GM18502 (cell line): Measurements from ENCODE around the gene DPYD.

ENCODE experiments used
- ATAC-seq: cut with Tn5 transposase; IDR thresholded peaks from one replicate; pipeline ENCODE4 v1.9.1; 2021; ENCODE audit warnings: mild to moderate bottlenecking; ENCODE audit not compliant: unreplicated experiment, poor library complexity

Gene DPYD

DNA sequence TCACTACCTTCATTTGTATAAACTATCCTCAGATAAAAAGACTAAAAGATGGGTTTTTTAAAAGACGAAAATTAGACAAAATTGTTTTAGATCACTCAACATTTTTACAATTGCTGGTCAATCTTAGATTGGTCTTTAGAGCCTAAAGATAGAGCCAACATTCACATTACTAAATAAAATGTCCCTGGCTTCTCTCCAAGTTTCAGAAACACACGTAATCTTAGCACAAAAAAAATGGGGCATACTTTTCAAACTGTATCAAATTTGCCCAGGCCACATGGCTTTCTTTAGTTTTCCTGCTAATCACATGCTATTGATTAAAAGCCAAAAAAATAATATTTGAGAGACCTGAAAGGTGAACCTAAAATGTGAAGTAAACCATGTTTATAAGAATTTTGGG, 288.1 kb downstream of the DPYD start:
- ATAC-seq = no peak

DNA sequence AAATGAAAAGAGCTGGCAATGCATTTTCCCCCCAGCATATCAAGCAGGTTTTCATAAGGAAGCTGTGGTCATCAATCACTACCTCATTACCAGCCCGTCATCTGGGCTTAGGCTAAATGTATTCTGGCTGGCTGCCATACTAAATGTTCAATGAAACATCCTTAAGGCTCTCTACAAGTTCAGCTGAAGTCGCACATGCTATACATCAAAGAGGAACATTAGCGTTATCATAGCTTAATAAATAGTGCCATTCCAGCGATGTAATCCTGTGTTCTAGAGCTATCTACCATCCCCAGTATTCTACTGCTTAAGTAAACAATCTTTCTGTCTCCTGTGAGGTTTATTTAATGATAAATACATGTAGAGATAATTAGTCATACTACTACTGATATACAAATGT, 288.8 kb downstream of the DPYD start:
- ATAC-seq = no peak

DNA sequence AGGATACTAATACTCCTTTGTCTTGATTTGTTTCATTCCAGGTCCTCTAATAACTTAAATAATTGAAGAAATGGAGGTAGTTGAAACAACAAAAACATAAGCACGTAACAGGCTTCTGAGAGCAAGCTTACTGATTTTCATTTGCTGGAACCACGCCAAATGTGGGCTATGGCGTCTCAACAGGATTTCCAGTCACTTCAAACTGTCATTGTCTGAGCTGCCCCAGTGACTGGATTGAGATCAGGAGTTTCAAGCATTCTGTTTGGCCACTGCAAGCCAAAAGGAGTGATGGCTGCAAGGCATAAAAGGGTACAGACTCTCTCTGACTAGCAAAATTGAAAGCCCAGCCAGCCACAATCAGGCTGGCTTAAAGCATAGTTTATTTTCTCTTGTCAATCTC, 289.9 kb downstream of the DPYD start:
- no peak for ATAC-seq

DNA sequence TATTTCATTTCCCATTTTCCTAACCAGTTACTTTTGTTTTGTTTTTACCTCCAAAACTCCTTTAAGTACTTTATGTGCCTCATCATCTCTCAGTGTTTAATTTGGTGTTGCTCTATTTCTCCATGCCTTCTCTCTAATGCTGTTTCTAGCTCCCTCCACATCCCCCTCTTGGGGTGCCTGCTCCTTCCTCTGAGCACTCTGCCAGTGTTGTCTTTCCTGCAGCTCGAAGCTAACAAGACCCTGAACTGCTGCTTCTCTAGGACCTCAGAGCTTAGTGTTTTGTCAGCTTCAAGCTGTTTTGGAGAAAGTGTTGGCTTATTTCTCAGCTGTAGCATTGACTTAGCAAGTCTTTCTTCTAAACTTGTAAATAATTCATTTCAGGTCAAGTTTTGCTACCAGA, 290.6 kb downstream of the DPYD start:
- no peak for ATAC-seq

DNA sequence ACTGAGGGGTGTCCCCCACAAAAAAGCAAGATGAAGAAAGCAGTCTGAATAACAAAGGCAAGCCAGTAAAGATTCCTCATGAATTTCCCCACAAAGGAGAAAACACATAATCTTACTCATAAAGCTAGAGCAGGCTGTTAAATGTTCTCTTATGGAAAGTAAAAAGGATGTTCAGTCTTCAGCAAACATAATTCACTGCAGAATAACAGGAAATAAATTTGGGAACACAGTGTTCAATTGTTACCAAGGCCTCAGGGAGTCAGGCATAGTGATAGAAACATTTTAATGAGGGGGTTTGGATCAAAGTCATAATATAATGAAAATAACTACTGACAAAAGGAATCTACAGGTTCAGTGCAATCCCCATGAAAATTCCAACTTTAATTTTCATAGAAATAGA, 297.6 kb downstream of the DPYD start:
- ATAC-seq = no peak

DNA sequence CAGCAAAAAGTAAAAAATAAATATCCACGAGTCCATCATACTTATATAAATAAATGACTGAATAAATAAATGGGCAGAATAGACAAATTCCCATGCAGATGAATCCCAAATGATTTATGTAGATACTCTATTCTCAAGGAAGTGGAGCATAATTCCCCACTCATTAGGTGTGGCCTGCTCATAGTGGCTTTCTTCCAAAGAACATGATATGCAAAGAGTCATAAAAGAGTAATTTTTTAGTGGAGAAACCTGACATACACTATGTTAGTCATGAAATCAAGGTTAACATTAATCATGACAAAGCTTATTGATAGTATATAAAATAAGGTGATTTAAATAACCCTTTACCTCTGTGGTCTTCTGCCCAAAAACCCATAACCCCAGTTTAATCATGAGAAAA, 298.9 kb downstream of the DPYD start:
- no peak for ATAC-seq

DNA sequence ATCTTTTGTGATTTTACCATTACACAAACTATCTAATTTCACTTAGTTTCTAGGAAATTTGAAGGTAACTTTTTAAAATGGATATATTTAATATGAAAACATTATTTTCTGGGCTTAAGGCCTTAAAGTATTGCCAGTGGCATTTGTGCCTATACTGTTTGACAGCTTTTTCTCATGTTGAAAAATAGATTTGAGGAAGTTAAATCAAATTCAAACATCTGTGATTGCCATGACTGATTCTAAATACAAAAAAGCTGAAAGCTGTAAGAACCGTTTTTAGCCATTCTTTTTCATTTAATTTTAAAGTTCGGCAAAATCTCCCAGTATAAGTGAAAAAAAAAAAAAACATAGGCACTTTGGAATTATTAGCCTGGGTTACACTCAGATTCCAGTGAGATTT, 301.1 kb downstream of the DPYD start:
- no peak for ATAC-seq

DNA sequence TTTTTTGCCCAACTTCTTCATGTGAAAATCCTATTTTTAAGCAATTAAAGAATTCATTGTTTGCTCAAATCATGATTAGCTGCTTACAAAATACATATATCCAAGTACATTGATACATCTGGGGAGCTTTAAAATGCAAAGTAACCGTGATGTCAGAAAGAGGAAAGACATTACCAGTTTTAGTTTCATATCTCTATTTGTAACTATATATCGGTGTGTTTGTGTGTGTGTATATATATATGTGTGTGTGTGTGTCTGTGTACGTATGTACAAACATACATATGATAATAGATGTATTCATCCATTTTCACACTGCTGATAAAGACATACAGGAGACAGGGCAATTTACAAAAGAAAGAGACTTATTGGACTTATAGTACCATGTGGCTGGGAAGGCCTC, 310.1 kb downstream of the DPYD start:
- peak; percentile 62 for ATAC-seq

DNA sequence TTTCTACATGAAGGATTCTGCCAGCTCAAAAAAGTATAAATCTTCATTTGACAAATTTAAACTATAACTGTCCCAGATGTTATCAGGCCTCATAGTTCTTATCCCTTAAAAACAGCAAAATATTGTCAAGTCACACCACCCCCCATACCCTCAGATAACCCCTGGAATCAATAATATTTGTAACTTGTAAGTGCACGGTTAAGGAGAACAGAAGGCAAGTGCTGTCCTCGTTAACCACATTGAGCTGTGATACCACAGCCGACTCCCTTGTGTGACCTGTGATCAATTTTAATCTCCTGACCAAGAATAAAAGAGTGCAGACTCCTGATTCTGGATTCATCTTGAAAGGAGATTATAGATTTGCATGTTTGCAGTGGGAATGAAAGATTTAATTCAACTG, 310.7 kb downstream of the DPYD start:
- no peak for ATAC-seq

DNA sequence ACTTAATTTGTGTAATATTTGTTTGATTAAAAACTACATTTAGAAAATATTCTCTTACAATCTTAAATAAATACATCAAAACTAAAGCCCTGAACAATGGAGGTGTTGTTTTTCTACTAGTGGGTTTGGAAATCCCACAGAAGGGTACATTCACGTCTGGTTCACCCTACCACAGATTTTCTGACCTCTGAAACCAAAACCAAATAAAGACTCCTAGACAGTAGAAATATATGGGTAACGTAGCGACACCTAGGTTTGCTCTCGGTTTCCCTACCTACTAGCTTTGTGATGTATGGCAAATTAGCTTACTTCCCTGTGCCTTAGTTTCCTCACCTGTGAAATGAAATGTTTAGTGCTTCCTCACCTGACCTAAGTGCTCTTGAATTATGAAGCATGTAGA, 312.6 kb downstream of the DPYD start:
- no peak for ATAC-seq

DNA sequence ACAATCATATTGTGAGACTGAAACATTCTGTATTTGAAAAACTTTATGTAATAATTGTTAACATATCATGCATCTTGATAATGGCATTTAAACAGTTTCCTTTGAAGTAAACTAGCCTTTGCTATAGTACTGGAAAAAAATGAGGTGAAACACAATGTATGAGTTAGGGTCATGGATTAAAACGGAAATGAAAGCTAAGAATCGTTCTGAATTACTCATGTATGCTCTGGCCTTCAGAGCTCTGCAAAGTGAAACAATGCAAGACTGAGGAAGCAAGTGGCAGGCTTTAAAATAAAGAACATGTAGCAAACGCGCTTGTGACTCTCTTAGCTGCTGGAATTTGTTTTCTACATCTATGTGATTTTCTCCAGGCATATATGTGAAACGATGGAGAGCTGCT, 317.1 kb downstream of the DPYD start:
- no peak for ATAC-seq

DNA sequence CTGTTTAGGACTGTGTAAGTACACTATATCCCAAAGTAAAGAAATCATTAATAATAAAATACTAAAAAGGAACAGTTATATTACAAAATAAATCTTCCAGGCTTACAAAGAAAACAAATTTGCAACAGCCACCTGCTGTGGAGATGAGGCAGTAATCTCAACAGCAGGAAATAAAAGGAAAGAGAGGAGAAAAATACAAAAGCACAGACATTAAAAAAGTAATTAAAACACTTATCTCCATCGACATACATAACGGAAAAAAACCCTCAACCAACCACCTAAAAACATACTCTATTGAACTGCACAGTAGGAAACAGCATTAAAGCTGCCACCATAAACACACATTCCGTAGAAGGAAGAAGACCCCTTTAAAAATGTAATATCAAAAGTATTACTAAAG, 317.6 kb downstream of the DPYD start:
- no peak for ATAC-seq

DNA sequence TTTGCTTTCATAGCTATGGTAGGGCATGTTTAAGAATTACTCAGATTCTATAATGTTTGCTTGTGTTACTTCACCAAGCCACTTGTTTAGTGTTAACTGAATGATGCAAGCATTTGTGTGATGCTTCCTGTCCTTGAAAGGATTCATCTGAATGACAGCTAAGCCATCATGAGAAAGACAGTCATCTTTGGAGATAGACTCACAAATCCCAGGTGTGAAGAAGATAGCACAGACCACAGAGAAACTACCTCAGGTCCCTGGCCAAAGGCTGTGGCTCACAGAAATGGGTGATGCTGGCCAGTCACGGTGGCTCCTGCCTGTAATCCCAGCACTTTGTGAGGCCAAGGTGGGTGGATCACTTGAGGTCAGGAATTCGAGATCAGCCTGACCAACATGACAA, 321.4 kb downstream of the DPYD start:
- no peak for ATAC-seq

DNA sequence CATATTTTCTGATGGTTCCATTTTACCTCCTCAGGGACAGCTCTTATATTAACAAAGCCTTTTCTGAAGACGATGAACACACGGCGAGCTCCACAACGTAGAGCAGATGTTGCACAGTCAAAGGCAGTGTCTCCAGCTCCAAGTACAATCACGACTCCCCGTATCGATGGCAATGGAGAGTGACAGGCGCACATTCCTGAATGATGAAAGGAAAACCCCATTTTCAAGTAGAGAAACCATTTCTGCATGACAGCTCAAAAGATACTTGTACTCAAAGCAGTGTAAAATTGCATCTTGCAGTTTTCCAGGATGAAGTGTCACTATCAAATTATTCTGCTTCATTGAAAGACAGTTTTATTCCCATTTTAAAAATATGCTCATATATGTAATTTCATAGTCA, 327.6 kb downstream of the DPYD start:
- ATAC-seq = no peak

DNA sequence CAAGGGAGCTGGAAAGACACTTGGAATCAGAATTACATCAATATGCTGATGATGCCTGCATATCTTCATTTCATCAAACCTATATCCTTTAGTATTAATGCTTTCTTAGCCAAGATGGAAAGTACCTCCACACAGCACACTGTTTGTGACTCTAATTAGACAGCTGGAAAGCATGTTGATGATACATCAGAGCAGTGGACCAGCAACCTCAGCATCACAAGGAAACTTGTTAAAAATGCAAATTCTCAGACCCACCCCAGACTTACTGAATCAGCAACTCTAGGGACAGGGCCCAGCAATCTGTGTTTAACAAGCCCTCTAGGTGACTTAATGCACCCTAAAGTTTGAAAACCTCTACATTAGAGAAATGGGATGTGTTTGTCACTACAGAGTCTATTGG, 332.1 kb downstream of the DPYD start:
- no peak for ATAC-seq

DNA sequence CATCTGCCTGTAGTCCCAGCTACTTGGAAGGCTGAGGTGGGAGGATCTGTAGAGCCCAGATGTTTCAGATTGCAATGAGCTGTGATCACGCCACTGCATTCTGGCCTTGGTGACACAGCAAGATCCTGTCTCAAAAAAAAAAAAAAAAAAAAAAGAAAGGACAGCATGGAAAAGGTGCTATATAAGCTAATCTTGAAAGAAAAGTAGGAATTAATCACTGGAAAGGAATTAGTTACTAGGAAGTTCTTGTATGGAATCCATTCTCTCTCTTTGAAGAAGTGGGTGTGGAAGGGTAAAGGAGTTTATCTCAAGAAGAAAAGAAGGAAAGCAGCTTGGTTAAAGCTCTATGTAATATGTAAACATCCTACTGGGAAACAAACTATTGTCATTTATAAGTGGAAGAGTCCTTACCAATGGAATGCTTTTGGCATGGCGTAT, 339.2 kb downstream of the DPYD start:
- no peak for ATAC-seq

DNA sequence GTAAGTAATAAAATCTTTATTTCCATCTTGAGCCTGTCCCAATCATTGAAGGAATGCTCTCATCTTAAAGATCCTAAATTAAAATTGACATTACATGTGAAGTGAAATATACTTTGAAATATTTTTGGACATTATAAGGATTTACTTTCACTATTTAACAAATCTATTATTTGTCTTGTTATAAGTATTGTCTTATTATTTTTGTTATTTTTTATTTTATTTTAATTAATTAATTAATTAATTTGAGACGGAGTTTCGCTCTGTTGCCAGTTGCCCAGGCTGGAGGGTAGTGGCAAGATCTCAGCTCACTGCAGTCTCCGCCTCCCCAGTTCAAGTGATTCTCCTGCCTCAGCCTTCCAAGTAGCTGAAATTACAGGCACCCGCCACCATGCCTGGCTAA, 343.2 kb downstream of the DPYD start:
- ATAC-seq = no peak

DNA sequence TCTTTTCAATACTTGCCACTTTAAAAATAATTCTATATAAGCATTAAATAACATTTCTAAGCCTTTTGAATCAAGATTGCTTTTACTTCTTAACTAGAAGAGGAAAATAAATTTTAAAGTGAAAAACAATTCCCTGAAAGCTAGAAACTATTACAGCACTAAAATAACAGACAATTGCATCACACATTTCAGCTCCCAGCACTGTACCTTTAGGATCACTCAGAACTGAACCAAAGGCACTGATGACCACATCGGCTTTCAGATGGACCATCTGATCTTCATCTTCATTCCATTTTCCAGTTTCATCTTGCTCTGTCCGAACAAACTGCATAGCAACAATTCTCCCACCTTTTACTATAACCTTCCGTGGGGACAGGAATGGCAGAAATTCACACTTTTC, 347.3 kb downstream of the DPYD start:
- ATAC-seq = no peak

DNA sequence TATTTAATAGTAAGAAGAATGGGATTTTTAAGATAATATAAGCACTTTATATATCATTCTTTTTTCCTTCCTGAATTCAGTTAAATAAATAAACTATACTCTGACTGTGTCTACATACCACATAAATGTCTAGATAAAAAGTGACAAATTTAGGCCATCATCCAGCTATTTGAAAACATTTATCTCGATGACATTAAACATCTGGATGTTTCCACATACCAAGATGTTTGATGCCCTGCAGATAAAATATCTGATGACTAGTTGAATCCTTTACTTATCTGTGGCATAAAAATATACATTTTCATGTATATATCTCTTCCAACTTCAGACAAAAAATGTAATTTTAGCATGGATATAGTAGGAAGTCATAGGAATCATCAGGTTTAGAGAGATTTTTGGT, 348.3 kb downstream of the DPYD start:
- no peak for ATAC-seq

DNA sequence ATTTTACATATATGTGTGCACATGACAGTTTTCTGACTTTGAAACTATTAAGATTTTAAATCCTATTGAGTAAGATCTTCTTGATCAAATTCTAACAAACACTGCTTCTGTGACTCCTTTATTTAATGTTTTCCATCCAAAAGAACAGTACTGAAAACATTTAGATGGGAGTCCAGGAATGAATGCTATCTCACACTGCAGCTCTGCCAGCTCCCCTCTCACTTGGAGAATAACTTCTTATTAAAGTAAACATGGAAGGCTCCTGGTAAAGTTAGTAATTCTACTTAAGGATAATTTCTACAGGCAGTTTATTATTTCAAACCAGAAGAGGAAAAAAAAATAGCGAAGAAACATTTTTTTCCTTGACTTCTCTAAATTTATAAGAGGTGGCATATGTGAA, 349.1 kb downstream of the DPYD start:
- ATAC-seq = no peak

DNA sequence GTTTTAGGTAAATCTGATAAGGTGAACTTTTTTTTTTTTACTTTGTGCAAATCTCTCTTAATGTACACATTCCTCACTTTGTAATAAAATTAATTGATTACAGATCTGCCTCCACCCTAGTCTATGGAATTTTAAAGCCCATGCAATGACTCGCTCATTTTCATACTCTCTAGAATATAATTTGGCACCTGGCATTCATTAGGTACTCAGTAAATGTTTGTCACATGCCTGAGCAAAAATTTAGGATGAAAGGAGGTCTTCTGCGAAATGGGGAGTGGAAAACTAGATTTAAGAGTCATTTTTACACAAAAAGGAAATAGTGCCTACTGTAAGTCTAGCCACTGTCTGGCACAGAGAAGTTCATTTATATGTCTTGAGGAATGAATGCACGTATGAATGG, 350.1 kb downstream of the DPYD start:
- ATAC-seq = no peak

DNA sequence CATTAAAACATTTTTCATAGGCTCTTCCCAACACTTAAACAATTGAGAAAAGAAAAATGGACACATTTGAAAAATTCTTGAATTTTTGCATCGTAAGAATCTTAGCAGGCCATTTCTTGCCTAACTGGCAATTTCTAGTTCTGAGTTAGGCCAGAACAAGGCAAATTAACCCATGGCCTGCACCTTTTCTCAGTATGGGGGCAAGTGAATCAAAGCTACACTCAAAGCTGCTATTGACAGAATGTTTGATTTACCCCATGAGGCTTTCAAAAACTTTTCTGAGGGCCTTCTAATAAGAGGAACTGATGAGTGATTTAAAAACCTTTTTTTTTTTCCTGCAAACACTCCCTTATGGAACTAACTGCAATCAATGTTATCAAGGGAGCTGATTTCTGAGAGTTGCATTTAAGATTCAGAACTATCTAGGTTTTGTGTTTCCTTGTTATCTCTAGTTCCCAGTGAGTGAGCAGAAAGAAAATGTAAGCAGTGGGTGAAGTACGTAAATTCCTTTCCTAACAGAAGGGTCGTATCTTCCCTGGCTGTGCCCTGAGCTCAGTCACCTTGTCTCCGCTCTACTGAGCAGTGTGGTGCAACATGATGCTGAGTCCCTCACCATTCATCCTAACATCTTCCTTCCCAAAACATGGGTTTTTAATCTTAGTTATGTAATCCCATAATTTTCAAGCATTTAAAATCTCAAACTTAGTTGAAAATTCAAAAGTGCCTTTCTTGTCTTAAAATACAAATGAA, 353.7 kb downstream of the DPYD start:
- ATAC-seq = no peak

DNA sequence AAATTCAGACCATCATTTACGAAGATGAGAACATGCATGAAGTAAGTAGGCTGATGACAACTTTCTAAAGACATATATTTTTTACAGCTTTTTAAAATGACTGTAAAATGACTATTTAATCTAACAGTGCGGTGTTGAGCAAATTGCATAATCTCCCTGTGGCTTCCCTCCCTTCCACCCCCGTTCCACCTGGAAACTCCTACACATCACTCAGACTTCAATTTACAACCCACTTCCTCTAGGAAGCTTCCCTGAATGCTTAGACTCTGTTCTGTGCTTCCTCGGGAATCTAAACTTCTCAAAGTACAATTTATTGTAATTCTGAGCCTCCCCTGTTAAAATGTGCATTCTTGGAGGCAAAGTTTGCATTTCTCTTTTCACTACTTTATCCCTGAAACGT, 354.9 kb downstream of the DPYD start:
- ATAC-seq = no peak
